T-cell (primary cell): ENCODE measurements around the gene WAS. TPM values are rescaled to one million over a fixed set of nuclear protein-coding genes. Genes with fewer than 3 reads are reported as not detected.
A peak's percentile ranks its signal among the peaks of the same experiment; 100 is the strongest.

Source experiments
- ATAC-seq, 4 experiments: fragments of 200-7000 bp in 3 of 4; fragments of 150-1000 bp in 1 of 4; cut with Tn5 transposase; replicated peaks in 1 of 4; 1 replicate in 3 of 4; 2 replicates in 1 of 4; pipeline ENCODE4 v1.10.0; 2021; ENCODE audit warnings: moderate library complexity in 3 of 4, mild to moderate bottlenecking in 2 of 4, moderate number of reproducible peaks in 1 of 4
- CTCF ChIA-PET, 2 donors: fragments of 300-600 bp; sonication (Branson Sonifier 250); formaldehyde crosslinking; loops; one replicate each; lab custom pipeline; 2022; ENCODE audit warnings: antibody characterized with exemption in 2 of 2; lab: Charles Lee
- POLR2A ChIA-PET, 2 donors: fragments of 300-600 bp; sonication (Branson Sonifier 250); formaldehyde crosslinking; loops; one replicate each; lab custom pipeline; 2022; ENCODE audit warnings: antibody characterized with exemption in 2 of 2; lab: Charles Lee
- DNase-seq, 35 experiments: peaks; one replicate each; pipeline versions ENCODE4 v3.0.0 to v3.0.0-alpha.2; 2013 to 2023
- H3K27ac ChIP-seq: one replicate; pipeline ENCODE4 v1.5.1; 2013; ENCODE audit warnings: low read length
- H3K27me3 ChIP-seq, 2 experiments: replicated peaks in 1 of 2; 1 replicate in 1 of 2; 2 replicates in 1 of 2; pipeline versions ENCODE4 v1.6.1 to v1.7.0; 2013; ENCODE audit warnings: low read length in 1 of 2, mixed read lengths in 1 of 2; ENCODE audit not compliant: control insufficient read depth in 2 of 2, insufficient read depth in 2 of 2; ENCODE audit errors: extremely low read depth in 1 of 2
- H3K36me3 ChIP-seq, 2 donors: 1 replicate in 1 of 2; 2 replicates in 1 of 2; pipeline versions ENCODE4 v1.6.1 to v1.7.0; 2013; ENCODE audit warnings: low read length in 1 of 2; ENCODE audit not compliant: control insufficient read depth in 2 of 2, insufficient read depth in 1 of 2; ENCODE audit errors: extremely low read depth in 1 of 2
- H3K4me1 ChIP-seq, 2 experiments: 1 replicate in 1 of 2; 2 replicates in 1 of 2; pipeline versions ENCODE4 v1.6.1 to v1.7.0; 2013; ENCODE audit warnings: low read length in 2 of 2, mixed read lengths in 1 of 2; ENCODE audit not compliant: insufficient read depth in 2 of 2, control insufficient read depth in 1 of 2; ENCODE audit errors: extremely low read depth in 1 of 2
- H3K4me3 ChIP-seq, 2 donors: 1 replicate in 1 of 2; 2 replicates in 1 of 2; pipeline versions ENCODE4 v1.5.1 to v1.7.0; 2013; ENCODE audit warnings: mild to moderate bottlenecking in 2 of 2, low read length in 1 of 2, moderate library complexity in 1 of 2; ENCODE audit not compliant: control insufficient read depth in 1 of 2; ENCODE audit errors: extremely low read depth in 1 of 2
- H3K9me3 ChIP-seq: 2 replicates; pipeline ENCODE4 v1.7.0; 2013
- H3K27ac Mint-ChIP-seq, 2 donors: one replicate each; pipeline ENCODE4 v1.8.0; 2020 to 2021; ENCODE audit warnings: mild to moderate bottlenecking in 2 of 2, mixed read lengths in 2 of 2
- H3K27me3 Mint-ChIP-seq, 2 donors: one replicate each; pipeline ENCODE4 v1.8.0; 2021 to 2022; ENCODE audit warnings: mixed read lengths in 2 of 2
- H3K36me3 Mint-ChIP-seq: one replicate; pipeline ENCODE4 v1.8.0; 2021; ENCODE audit warnings: mixed read lengths
- H3K4me1 Mint-ChIP-seq, 3 donors: one replicate each; pipeline ENCODE4 v1.8.0; 2020 to 2022; ENCODE audit warnings: mixed read lengths in 3 of 3, mild to moderate bottlenecking in 1 of 3
- H3K4me3 Mint-ChIP-seq, 3 donors: one replicate each; pipeline ENCODE4 v1.8.0; 2020 to 2022; ENCODE audit warnings: mild to moderate bottlenecking in 3 of 3, mixed read lengths in 3 of 3, moderate library complexity in 3 of 3
- H3K9me3 Mint-ChIP-seq, 3 donors: one replicate each; pipeline ENCODE4 v1.8.0; 2020 to 2022; ENCODE audit warnings: mixed read lengths in 3 of 3
- WGBS: methylation state at CpG from one replicate; pipeline ENCODE4 v1.1.5; 2013; ENCODE audit warnings: missing lambda C conversion rate; ENCODE audit not compliant: insufficient coverage; 5-methylcytosine and 5-hydroxymethylcytosine counted together
- total RNA-seq, 35 experiments: library from RNA in 6 of 35; stranded (reverse) in 6 of 35; fragments of 120-200 nt in 1 of 35; gene quantifications; one replicate each; pipeline versions ENCODE4 v1.2.1 to v1.2.4 and lab custom pipeline; 2013 to 2026

Gene WAS
- total RNA-seq, 5 donors from 2014 or later (not counting 1 experiment from before 2014, with no cell fraction given): 92.0 to 118 (median 103) TPM

DNA sequence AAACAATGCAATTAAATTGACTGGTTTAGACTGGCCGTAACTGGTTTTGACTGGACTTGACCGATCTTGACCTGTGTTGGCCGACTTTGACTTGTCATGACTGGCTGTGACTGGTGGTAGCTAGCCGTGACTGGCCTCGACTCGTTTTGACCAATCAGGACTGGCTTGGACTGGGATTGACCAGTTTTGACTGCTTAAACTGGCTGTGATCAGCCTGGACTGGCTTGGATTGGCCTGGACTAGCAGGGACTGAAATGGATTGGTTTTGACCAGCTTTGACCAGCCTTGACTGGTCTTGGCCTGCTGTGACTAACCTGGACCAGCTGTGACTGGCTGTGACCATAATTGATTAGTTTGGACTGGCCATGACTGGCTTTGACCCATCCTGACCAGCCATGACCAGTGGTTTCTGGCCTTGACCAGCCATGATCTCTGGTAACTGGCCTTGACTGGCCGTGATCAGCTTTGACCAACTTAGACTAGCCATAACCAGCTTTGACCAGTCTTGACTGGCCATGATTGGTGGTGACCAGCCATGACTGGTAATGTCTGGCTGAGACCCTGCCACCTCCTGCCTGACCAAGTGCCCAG lies 26.0 kb downstream of the WAS start:
- Histone ChIP-seq H3K9me3 (no peaks in the 10 kb centered on the region), H3K27ac (peak overlapping the region; percentile 23), H3K4me3 (no peak overlapping the region), H3K4me1 (peaks cover 21 to 53% of the 10 kb centered on the region in 2 experiments), H3K27me3 (no peaks in the 10 kb centered on the region), H3K36me3 (peaks cover 0 to 11% of the 10 kb centered on the region in 2 donors)
- H3K27me3 Mint-ChIP-seq: peaks cover 0 to 4% of the 10 kb centered on the region in 2 donors
- no peak overlapping the region for H3K4me3 Mint-ChIP-seq
- DNase-seq: no peak
- no peaks in the 10 kb centered on the region for H3K9me3 Mint-ChIP-seq
- CTCF ChIA-PET: no interaction called here
- POLR2A ChIA-PET: interaction anchor here in 1 of 2 donors (0.6 kb wide), 1 partner anchor 30 kb away, joined by 3 read pairs; no protein-coding TSS in a partner anchor
- H3K36me3 Mint-ChIP-seq: no peaks in the 10 kb centered on the region
- peaks cover 41 to 49% (median 46%) of the 10 kb centered on the region in 3 donors for H3K4me1 Mint-ChIP-seq
- no peak for ATAC-seq
- no peak overlapping the region for H3K27ac Mint-ChIP-seq
- WGBS: 100% methylated on average over 5 of the region's 7 CpGs

DNA sequence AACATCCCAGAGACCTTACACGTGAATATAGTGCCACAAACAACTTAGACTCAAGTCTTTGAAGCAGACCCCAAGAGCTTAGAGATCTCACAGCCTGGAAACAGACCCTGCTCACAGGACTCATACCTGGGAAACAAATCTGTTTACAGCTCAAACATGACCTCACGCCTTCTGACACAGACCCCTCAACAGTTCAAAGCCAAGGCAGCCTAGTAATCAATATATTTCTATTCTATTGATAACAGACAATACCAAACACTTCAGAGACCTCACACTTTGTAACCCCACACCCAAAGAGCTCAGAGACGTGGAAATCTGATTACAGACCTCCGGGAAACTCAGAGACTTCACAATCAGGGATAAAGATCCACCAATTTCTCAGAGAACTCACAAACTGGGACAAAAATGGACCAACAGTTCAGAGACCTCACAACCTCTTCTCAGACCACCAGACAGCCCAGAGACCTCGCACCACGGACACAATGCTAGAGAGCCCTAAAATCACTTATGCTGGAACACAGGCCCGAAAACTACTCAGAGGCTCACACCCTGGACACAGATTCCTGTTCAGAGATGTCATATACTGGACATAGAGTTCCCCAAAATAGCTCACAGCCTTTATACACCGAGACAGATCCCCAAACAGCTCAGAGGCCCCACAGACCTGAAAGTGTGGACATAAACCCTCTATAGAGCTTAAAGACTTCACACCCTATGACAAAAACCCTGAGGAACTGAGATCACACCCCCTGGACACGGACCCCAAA lies 27.7 kb downstream of the WAS start:
- Histone ChIP-seq H3K4me3 (no peak overlapping the region), H3K9me3 (no peaks in the 10 kb centered on the region), H3K4me1 (peaks cover 36 to 69% of the 10 kb centered on the region in 2 experiments), H3K27ac (peak overlapping the region; percentile 86), H3K36me3 (peaks cover 0 to 8% of the 10 kb centered on the region in 2 donors), H3K27me3 (no peaks in the 10 kb centered on the region)
- H3K27me3 Mint-ChIP-seq: peaks cover 0 to 4% of the 10 kb centered on the region in 2 donors
- no peak for ATAC-seq
- ChIA-PET CTCF (no interaction called here), POLR2A (interaction anchor here in 1 of 2 donors (0.6 kb wide), 1 partner anchor 372 kb away, joined by 9 read pairs; no protein-coding TSS in a partner anchor)
- peak overlapping the region; percentile 68 to 93 for H3K27ac Mint-ChIP-seq
- peaks cover 58 to 65% (median 61%) of the 10 kb centered on the region in 3 donors for H3K4me1 Mint-ChIP-seq
- DNase-seq: no peak
- no peaks in the 10 kb centered on the region for H3K9me3 Mint-ChIP-seq
- no peaks in the 10 kb centered on the region for H3K36me3 Mint-ChIP-seq
- peak overlapping the region in 1 of 3 donors; percentile 61 for H3K4me3 Mint-ChIP-seq
- 100% methylated on average over 3 of the region's 9 CpGs for WGBS

DNA sequence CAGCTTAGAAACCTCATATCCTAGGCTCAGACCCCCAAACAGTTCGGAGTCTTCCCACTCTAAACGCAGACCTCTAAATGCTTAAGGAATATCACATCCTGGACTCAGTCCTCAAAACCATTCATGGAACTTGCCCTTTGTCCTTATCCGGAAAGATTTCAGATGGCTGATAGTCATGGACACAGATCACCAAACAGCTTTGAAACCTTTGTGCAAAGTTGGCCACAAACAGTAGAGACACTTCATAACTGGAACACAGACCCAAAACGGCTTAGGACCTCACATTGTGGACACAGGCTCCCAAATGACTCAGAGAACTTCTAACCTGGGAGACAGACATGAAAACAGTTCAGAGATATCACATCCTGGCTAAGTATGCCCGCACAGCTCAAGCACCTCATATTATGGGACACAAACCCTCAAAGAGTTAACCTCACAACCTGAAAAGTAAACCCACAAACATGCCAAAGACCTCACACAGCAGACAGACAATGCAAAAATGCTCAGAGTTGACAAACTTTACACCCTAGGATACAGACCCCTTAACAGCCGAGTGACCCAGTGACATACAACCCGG lies 28.4 kb downstream of the WAS start:
- ATAC-seq (no peak), DNase-seq (no peak)
- Histone ChIP-seq H3K27ac (peak overlapping the region; percentile 86), H3K9me3 (no peaks in the 10 kb centered on the region), H3K4me1 (peaks cover 36 to 76% of the 10 kb centered on the region in 2 experiments), H3K27me3 (no peaks in the 10 kb centered on the region), H3K4me3 (peak overlapping the region in 1 of 2 donors; percentile 4), H3K36me3 (peaks cover 0 to 7% of the 10 kb centered on the region in 2 donors)
- ChIA-PET CTCF (no interaction called here), POLR2A (no interaction called here)
- Mint-ChIP-seq H3K36me3 (no peaks in the 10 kb centered on the region), H3K9me3 (no peaks in the 10 kb centered on the region), H3K27me3 (peaks cover 0 to 4% of the 10 kb centered on the region in 2 donors), H3K4me1 (peaks cover 61 to 72% (median 65%) of the 10 kb centered on the region in 3 donors), H3K4me3 (peak overlapping the region in 2 of 3 donors; percentile 38 to 61), H3K27ac (peak overlapping the region; percentile 68 to 93)
- 79% methylated on average over 4 of the region's 7 CpGs for WGBS

DNA sequence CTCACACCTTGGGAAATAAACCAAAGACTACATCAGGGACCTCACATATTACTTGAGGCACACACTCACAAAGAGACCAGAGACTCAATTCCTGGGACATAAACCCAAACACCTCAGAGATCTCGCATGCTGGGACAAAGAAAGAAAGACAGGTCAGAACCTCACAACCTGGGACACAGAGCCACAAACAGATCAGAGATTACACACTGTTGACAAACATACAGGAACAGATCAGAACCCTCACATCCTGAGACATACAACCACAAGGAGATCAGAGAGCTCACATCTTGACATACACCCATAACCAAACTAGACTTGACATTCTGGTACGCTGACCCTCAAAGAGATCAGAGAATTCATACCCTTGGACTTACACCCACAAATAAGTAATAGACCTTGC lies 30.2 kb downstream of the WAS start:
- ChIA-PET CTCF (interaction anchor here in 1 of 2 donors (1.1 to 1.7 kb wide), 2 partner anchors 12 to 66 kb away, joined by 3 to 4 read pairs; no protein-coding TSS in a partner anchor), POLR2A (no interaction called here)
- peak overlapping the region; percentile 31 to 64 (median 61) for H3K4me3 Mint-ChIP-seq
- H3K4me1 Mint-ChIP-seq: peaks cover 70 to 81% (median 76%) of the 10 kb centered on the region in 3 donors
- Histone ChIP-seq H3K27me3 (no peaks in the 10 kb centered on the region), H3K4me3 (no peak overlapping the region), H3K27ac (peak overlapping the region; percentile 86), H3K4me1 (peaks cover 41 to 83% of the 10 kb centered on the region in 2 experiments), H3K36me3 (no peaks in the 10 kb centered on the region), H3K9me3 (no peaks in the 10 kb centered on the region)
- H3K36me3 Mint-ChIP-seq: no peaks in the 10 kb centered on the region
- 0% methylated on average over 2 of the region's 2 CpGs for WGBS
- peaks cover 0 to 11% of the 10 kb centered on the region in 2 donors for H3K27me3 Mint-ChIP-seq
- H3K27ac Mint-ChIP-seq: peak overlapping the region; percentile 68 to 93
- ATAC-seq (peak; percentile 29 to 39 (median 35)), DNase-seq (peak in 3 of 35 experiments; percentile 10 to 47 (median 28))
- no peaks in the 10 kb centered on the region for H3K9me3 Mint-ChIP-seq

DNA sequence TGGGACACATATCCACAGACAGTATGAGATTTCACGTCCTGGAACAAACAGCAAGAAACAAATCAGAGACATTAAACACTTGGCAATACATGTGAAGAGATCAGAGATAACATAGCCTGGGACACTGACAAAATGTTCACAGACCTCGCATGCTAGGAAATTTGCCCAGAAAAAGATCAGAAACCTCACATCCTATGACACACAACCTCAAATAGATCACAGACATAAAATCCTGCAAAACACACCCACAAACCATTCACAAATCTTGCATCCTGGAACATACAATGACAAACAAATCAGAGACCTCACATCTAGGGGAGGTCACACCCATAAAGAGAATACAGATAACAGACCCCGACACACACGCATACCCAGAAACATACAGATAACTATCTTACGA lies 31.0 kb downstream of the WAS start:
- Histone ChIP-seq H3K27me3 (no peaks in the 10 kb centered on the region), H3K36me3 (no peaks in the 10 kb centered on the region), H3K27ac (peak overlapping the region; percentile 86), H3K4me1 (peaks cover 42 to 82% of the 10 kb centered on the region in 2 experiments), H3K9me3 (no peaks in the 10 kb centered on the region), H3K4me3 (no peak overlapping the region)
- Mint-ChIP-seq H3K36me3 (no peaks in the 10 kb centered on the region), H3K4me3 (peak overlapping the region in 2 of 3 donors; percentile 2 to 61), H3K27me3 (peaks cover 0 to 14% of the 10 kb centered on the region in 2 donors), H3K4me1 (peaks cover 73 to 86% (median 79%) of the 10 kb centered on the region in 3 donors), H3K9me3 (no peaks in the 10 kb centered on the region), H3K27ac (peak overlapping the region; percentile 68 to 93)
- ATAC-seq: peak; percentile 34 to 58 (median 54)
- peak in 6 of 35 experiments; percentile 10 to 56 (median 23) for DNase-seq
- ChIA-PET POLR2A (no interaction called here), CTCF (interaction anchor here in 1 of 2 donors (1.1 to 1.7 kb wide), 2 partner anchors 12 to 66 kb away, joined by 3 to 4 read pairs; no protein-coding TSS in a partner anchor)
- 0% methylated on average over 1 of the region's 5 CpGs for WGBS
